ENCODE measurements around the gene ARL15.
"Not testable (repeated sequence)": the region's sequence is repeated elsewhere in the genome, so short reads cannot be mapped to it uniquely, and the experiment has no call there.

The ARL15 gene

GRCh38 chr5:53878015-53878414 is 432.4 kb downstream of the ARL15 start:
- no peak for DNase-seq

GRCh38 chr5:53877243-53877642 is 433.1 kb downstream of the ARL15 start:
- DNase-seq, result no peak

GRCh38 chr5:53874409-53874808 is 436.0 kb downstream of the ARL15 start:
- DNase-seq, result no peak

GRCh38 chr5:53873235-53873634 is 437.1 kb downstream of the ARL15 start:
- no peak for DNase-seq

- no peak for DNase-seq
Measured at GRCh38 chr5:53871775-53872174, 438.6 kb downstream of the ARL15 start.

GRCh38 chr5:53871050-53871449 is 439.3 kb downstream of the ARL15 start:
- no peak for DNase-seq

- DNase-seq, result no peak
Measured at GRCh38 chr5:53858700-53859456, 451.5 kb downstream of the ARL15 start.

GRCh38 chr5:53856506-53856905 is 453.9 kb downstream of the ARL15 start:
- no peak for DNase-seq

GRCh38 chr5:53836851-53837430 is 473.4 kb downstream of the ARL15 start:
- DNase-seq, result not testable (repeated sequence)

- DNase-seq, result no peak
Measured at GRCh38 chr5:53834500-53834899, 475.9 kb downstream of the ARL15 start.

Data from SHP77 (cell line).